ENCODE results near the gene C10orf62.
"Not testable (repeated sequence)": the region's sequence is repeated elsewhere in the genome, so short reads cannot be mapped to it uniquely, and the experiment has no call there.

The C10orf62 gene

DNA sequence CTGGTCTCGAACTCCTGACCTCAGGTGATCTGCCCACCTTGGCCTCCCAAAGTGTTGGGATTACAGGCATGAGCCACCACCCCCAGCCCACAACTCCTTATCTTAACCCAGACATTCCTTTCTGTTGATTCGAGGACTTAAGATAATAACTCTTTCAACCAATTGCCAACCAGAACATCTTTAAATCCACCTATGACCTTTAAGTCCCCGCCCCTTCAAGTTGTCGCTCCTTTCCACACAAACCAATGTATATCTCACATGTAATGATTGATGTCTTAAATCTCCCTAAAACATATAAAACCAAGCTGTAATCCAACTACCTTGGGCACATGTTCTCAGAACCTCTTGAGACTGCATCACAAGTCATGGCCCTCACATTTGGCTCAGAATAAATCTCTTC, 24.7 kb upstream of the C10orf62 start:
- no peak for DNase-seq (ENCODE audit: low spot score)

DNA sequence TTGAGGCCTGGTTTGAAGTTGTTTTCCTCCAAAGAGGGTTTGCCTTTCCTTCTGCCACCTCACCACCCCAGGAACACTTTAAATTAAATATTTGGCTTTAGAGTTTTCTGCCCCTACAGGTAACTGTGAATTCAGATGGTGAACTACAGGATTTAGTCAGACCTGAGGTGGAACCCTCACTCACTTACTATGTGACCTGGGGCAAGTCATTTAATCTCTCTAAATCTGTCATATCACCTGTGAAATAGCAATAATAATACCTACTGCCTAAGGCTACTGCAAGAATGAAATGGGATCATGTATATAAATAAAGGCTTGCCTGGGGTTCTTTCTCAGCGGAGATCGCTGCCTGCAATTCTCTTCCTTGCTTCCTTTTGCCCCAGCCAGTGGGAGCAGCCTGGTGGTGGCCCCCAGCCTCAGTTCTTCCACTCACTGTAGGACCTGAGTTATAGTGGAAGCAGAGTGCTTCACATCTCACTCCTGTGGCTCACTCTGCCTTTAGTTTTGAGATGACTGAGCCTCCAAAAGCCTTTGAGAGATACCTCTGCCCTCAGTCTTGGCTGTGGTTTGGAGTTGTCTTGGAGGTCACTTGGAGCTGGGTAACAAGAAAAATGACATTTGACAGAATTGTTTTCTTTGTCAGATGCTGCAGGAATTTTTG, 23.1 kb upstream of the C10orf62 start:
- DNase-seq (ENCODE audit: low spot score): no peak

DNA sequence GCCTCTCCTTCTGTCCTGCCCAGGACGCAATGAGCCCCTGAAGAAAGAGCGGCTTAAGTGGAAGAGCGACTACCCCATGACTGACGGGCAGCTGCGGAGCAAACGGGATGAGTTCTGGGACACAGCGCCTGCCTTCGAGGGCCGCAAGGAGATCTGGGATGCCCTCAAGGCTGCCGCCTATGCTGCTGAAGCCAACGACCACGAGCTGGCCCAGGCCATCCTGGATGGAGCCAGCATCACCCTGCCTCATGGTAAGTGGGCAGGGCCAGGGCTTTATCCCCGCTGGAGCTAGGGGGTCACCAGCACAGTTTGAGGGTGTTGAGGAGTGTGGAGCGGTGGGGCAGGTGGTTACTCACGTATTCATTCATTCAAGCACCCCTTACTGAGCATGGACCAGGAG, 21.6 kb upstream of the C10orf62 start:
- DNase-seq (ENCODE audit: low spot score): no peak

DNA sequence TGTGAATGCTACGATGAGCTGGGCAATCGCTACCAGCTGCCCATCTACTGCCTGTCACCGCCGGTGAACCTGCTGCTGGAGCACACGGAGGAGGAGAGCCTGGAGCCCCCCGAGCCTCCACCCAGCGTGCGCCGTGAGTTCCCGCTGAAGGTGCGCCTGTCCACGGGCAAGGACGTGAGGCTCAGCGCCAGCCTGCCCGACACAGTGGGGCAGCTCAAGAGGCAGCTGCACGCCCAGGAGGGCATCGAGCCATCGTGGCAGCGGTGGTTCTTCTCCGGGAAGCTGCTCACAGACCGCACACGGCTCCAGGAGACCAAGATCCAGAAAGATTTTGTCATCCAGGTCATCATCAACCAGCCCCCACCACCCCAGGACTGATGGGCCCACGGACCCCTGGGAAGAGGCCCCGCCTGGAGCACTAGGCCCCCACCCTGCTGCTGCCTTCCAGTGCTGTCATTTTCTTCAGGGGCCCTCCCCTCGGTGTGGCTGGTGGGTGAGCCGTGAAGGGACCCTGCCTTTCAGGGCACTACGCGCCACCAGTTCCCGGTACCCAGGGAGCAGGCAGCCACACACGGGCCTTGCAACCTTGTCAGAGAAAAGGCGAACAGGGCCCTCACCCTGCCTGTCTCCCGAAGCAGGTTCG, 19.3 kb upstream of the C10orf62 start:
- DNase-seq (ENCODE audit: low spot score): no peak

DNA sequence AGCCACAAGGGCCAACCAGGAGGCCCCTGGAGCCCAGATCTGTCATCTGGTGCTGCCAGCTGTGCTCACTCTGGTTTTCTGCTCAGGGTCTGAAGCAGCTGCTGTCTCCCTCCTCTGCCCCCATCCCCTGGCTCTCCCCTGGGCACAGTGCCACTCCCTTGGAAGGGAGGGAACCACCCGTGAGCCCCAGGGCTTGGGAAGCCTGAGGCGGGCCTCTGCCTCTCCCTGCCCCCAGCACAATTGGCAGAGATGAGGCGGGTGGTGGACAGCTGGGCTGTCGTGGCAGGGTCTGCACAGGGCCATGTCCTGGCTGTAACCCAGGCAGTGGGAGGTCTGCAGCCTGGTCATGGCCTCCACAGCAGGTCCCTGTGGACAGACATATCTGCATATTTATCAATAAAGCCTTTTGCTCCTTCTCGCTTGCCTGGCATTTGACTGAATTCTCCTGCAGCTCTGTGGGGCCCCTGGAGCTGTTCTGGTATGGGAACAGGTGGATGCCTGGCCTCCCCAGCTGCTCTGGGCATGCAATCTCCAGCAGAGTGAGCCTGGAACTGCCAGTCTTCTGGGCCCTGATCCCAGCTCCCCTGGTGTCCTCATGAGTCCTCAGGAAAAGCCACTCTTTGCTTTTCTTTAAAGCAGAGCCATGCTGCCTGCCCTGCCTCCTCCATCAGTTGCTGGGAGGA, 18.6 kb upstream of the C10orf62 start:
- DNase-seq (ENCODE audit: low spot score): no peak

DNA sequence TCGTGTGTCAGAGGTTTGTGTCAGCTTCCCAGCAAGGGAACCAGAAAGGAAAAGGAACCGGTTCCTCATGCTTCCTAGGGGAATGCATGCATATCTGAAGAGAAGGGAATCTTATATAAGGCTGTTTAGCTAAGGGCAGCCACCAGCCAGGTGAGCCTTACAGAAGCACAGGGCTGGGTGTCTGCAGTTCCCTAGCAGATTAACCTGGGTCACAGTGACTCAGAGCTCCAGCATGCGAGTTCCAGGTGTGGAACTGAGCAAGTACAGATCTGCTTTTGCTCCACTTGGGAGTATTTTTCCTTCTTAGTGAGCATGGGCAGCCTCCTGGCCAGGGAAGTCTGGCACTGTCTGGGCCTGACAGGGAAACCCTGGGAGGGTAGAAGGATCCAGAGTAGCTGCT, 17.9 kb upstream of the C10orf62 start:
- DNase-seq (ENCODE audit: low spot score): no peak

DNA sequence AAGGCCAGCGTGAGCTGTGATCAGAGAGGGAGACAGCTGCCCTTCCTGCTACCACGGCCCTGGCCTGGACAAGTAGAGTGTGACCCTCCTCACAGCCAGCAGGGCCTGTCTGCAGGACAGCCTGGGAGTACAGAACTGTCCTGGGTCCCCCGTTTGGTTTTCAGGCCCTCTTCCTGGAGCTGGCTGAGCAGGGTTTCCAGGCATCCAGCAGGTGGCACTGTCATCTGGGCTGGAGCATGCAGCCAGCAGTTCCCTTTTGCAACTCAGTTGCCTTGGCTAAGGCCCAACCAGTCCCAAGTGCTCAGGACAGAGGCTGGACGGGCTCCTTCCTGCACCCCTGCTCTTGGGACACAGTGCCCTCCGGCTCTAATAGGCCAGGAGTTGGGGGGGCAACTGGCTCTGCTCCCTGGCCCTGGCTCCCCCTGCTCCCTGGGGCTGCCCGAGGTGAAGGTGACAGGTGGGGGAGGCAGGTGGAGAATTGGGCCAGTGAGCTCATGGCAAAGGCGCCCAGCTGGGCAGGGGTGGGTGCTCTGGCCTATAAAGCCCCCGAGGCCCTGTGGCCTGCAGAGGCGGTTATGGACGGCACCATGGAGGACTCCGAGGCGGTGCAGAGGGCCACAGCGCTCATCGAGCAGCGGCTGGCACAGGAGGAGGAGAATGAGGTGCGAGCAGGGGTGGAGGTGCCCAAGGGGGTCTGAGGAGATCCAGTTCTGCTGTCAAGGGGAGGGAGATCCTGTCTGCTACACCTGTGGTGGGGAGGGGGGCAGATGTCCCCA, 17.1 kb upstream of the C10orf62 start, which contains the start of gene ANKRD2:
ANKRD2 (plus strand) TSS at position 566 of the 776 bp plus-strand sequence; CDS start at position 576, 10 bp downstream.
- peak; percentile 93 for DNase-seq (ENCODE audit: low spot score)

DNA sequence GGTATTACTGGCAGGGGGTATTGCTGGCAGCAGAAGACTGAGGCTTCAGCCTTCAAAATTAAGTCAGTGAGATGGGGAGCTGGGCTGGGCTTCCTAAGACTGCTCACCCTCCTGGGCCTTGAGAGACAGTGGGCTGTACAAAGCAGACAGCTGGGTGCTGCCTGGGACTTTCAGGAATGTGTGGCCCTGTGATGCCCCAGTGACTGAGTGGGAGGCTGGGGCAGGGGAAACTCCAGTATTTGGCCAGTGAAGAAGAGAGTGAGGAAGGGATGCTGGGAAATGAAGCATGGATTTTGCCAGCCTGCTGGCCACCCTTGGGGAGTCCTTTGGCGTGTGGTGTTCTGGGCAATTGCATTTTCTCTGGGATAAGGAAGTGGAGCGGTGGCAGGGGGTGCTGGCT, 16.5 kb upstream of the C10orf62 start:
- DNase-seq (ENCODE audit: low spot score): no peak

DNA sequence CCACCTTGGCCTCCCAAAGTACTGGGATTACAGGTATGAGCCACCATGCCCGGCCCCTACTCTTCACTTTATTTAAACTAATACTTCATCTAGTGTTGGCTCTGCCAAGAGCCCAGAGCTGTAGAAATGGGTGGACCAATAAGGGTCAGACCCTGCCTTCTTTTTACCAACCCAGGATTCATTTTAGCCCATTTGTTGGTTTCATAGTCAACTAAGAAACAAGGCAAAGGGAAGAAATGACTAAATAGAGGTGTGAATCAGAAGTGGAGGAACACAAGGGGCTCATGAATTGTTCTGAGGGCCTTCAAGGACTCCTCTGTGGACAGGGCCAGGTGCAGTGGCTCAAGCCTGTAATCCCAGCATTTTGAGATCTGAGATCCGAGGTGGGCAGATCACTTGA, 15.8 kb upstream of the C10orf62 start:
- DNase-seq (ENCODE audit: low spot score): no peak

DNA sequence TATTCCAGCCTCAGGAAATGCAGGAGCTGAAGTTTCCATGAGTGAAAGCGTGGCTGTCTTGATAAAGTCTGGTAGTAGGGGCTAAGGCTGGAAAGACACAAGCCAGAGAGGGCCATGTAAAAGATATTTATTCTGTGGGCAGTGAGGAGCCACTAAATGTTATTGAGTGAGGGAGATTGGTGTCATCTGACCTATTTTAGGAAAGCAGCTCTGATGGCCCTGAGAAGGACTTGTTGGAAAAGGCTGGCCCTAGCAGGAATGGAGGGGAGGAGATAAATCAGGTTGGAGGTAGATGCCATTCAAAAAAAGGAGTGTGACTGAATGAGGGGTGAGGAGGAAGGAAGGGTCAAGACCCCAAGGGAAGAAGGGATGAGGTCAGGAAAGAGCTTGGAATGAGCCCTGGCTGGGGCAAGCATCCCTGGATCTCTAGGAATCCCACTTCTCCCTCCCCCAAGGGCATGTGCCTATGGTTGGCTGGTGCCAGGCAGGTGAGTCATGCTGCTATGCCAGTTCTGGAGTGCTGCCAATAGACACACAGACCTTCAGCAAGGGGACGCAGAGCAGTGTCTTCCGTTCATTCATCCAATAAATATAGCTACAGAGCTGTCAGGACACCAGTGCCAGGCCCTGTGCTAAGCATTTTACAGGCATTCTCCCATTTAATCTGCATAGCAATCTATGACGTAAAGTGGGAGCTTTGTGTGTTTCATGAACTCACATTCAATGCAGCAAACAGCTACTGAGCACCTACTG, 15.0 kb upstream of the C10orf62 start:
- DNase-seq (ENCODE audit: low spot score): no peak

DNA sequence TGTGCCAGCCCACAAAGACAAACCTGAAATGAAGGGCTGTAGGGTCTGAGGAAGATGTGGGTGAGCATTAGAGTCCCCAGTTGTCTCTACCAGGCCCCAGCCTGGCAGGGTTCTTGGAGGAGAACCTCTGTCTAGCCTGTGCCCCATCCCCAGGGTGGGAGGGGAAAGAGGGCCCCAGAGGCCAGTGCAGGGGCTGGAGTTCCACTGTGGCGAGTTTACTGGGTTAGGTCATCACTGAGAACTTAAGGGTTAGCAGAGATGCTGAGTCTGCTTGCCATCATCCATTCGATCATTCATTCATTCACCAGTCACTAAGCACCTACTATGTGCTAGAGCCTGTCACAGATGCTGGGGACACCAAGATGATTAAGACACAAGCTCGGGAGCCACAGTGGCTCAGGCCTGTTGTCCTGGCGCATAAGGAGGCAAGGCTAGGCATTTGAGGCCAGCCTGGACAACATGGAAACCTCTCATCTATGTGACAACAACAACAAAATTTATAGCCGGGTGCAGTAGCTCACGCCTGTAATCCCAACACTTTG, 14.3 kb upstream of the C10orf62 start:
- DNase-seq (ENCODE audit: low spot score): no peak

DNA sequence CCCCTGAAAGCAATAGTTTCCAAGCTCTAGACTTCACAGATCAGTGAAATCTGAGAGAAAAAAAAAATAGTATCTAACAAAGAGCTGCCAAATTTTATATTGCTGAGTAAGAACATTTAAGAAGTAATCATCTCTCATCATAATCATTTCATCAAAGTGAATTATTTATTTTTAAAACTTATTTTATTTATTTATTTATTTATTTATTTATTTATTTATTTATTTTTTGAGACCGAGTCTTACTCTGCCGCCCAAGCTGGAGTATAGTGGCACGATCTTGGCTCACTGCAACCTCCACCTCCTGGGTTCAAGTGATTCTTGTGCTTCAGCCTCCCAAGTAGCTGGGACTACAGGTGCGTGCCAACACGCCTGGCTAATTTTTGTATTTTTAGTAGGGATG, 13.0 kb upstream of the C10orf62 start:
- not testable (repeated sequence) for DNase-seq (ENCODE audit: low spot score)

DNA sequence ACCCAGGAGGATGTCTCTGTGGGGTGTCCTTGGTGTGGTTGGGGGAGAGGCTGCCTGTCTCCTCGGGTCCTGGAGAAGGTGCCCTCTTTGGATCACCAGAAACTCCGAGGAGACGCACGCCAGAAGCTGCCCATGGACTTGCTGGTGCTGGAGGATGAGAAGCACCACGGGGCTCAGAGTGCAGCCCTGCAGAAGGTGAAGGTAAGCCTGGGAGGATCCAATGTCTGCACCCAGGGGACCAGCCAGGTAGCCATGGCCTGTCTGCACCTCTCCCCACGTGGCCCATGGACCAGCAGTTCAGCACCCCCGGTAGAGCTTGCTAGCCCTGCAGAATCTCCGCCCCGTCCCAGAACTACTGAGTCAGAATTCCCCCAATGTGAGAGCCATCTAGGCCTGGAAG, 11.8 kb upstream of the C10orf62 start:
- no peak for DNase-seq (ENCODE audit: low spot score)

DNA sequence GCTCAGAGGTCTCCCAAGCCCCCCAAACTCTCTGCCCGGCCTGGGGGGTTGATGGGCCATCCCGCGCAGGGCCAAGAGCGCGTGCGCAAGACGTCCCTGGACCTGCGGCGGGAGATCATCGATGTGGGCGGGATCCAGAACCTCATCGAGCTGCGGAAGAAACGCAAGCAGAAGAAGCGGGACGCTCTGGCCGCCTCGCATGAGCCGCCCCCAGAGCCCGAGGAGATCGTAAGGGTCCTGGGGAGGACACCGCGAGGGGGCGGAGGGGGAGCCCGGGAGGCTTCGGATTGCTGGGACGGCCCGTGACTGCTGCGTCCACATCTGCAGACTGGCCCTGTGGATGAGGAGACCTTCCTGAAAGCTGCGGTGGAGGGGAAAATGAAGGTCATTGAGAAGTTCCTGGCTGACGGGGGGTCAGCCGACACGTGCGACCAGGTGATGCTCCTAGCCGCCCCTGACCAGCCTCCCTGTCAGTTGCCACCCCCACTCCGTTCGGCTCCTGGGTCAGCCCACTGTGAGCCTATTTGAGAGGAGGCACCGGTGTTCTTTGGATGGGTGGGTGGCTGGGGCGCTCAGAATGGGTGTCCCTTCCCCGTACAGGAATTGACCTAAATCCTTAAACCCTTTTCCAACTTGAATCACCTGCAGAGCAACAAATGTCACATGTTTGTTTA, 11.2 kb upstream of the C10orf62 start:
- DNase-seq (ENCODE audit: low spot score): no peak

DNA sequence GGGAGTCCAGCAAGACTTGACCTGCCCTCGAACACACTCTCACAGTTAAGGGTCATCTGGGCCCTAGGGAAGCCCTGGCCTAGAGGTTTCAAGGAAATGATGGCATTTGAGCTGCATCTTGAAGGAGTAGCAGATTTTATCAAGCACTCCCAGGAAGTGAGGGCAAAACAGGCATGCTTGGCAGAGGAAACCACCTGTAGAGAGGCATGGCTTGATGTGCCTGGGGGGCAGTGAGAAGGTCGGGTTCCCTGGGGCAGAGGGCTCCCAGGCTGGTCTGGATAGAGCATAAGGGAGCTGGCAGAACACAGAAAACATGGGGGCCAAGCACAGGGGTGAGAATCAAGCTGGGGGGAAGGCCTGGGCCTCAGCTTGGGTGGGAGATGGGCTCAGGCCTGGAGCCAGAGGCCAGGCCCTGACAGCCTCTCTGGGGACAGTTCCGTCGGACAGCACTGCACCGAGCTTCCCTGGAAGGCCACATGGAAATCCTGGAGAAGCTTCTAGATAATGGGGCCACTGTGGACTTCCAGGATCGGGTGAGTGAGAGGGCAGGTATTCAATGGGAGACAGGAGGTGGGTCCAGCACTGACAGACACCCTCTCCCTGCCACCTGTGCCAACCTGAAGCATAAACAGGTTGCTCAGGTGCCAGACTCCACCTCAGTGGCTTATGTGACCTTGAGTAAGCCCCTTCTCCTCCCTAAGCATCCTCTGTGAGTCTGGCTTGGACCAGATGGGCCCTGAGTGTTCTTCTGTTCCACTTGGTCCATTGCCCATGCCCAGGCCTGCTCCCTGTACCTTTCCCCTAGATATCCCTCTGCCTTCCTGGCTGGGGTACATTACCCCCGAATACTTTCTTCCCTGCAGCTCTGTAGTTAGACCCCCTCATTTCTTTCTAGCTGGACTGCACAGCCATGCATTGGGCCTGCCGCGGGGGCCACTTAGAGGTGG, 8.8 kb upstream of the C10orf62 start:
- DNase-seq (ENCODE audit: low spot score): no peak

DNA sequence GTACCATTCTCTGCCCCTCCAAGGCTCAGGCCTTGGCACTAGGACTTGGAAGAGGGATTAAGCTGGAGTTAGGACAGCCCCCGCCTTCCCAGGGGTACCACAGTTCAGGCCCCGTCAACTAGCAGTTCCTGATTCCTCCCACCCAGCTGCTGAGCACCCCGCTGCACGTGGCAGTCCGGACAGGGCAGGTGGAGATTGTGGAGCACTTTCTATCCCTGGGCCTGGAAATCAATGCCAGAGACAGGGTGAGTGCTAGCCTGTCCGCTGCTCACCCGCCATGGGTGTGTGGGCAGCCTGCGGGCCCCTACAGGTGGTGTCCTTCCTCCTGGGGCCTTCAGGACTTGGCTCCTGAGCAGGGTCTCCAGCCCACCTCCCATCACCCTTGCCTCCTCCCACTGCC, 7.4 kb upstream of the C10orf62 start:
- DNase-seq (ENCODE audit: low spot score): no peak

DNA sequence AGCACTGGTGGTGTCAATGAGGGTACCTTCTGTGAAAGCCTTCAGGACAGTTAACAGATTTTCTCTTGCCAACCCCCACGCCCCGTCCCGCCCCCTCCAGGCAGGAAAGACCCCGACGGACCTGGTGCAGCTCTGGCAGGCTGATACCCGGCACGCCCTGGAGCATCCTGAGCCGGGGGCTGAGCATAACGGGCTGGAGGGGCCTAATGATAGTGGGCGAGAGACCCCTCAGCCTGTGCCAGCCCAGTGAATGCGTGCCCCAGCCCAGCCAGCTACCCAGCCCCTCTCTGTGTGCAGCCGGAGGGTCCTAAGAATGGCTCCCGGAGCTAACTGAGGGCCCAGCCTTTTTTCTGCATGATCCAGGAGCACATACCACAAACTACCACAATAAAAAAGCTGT, 6.0 kb upstream of the C10orf62 start:
- no peak for DNase-seq (ENCODE audit: low spot score)

DNA sequence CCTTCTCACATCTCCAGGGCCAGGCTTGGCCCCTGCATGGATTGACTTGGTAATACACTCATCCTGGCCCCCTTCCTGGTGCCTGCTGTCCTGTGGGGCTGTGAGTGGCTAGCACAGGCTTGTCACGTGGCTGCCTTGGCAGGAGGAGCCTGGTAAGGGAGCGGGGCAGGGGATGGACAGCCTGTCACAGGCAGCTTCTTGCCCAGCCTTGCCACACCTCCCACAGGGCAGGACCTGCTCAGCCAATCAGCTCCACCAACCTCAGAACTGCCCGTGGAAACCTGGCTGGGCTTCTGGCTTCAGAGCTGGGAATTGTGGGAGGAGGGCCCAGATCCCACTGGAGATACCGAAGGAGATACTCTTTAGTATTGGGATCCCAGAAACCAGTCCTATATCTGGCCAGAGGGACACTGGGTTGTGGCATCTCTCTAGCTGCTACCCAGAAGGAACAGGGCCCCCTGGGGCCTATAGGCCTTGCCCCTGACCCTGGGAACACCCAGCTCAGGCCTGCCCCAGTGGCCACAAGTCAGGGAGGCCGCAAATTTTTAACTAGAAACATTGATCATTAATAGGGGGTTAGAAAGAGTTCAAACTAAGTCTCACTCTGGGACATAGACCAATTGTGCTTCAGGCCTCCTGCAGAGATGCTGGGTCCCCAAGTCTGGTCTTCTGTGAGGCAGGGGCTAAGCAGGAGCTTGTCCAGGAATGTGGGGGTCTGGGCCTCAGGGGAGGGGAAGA, 5.3 kb upstream of the C10orf62 start, which contains the start of gene HOGA1:
HOGA1 (plus strand) TSS at position 330 of the 738 bp plus-strand sequence; CDS start at position 645, 315 bp downstream.
- DNase-seq (ENCODE audit: low spot score): peak; percentile 97

All from Ammon's horn (tissue), 1 donor.